HepG2 (cell line): ENCODE results near the gene LSM11. TPM values are rescaled to one million over a fixed set of nuclear protein-coding genes. Genes with fewer than 3 reads are reported as not detected.

Experiments used
- ATAC-seq: fragments of 200-7000 bp; cut with Tn5 transposase; 3 replicates; pipeline ENCODE4 v1.9.1; 2020; ENCODE audit warnings: mild to moderate bottlenecking, moderate library complexity
- BruUV-seq: library from RNA; stranded (reverse); fragments of 400-500 nt; replicated peaks from 2 replicates; lab custom pipeline; 2021; lab: Mats Ljungman, UMichigan
- CTCF ChIA-PET: fragments of 300-600 bp; formaldehyde crosslinking; extraction: SDS; loops from one replicate; lab custom pipeline; 2021; ENCODE audit warnings: low total read pairs, inconsistent platforms, low intra/inter-chr PET ratio; lab: Yijun Ruan, JAX
- POLR2A ChIA-PET: fragments of 350-600 bp; sonication (Branson Sonifier 250); formaldehyde crosslinking; loops from one replicate; lab custom pipeline; 2020; ENCODE audit warnings: antibody characterized with exemption, inconsistent platforms; lab: Yijun Ruan, JAX
- DNase-seq: peaks from one replicate; pipeline ENCODE4 v3.0.0-alpha.2; 2015; ENCODE audit warnings: low spot score
- FAIRE-seq: peaks from 3 replicates; lab custom pipeline; 2011; peaks lifted over from hg19 to GRCh38; lab: Jason Lieb, UNC
- H2AFZ ChIP-seq: one replicate; pipeline ENCODE4 v1.6.1; 2011; ENCODE audit warnings: low read length, inconsistent platforms
- H3K27ac ChIP-seq: fragments of 300-600 bp; 3 replicates; pipeline ENCODE4 v1.8.0; 2011; ENCODE audit warnings: mixed run types, mild to moderate bottlenecking, mixed read lengths, low read length, inconsistent platforms; ENCODE audit not compliant: insufficient read depth; ENCODE audit errors: extremely low read length
- H3K27me3 ChIP-seq, 2 experiments: fragments of 200-600 bp in 1 of 2; 2 replicates in 1 of 2; 3 replicates in 1 of 2; pipeline versions ENCODE4 v1.6.0 to v1.8.0; 2011; ENCODE audit warnings: low read length in 2 of 2, mild to moderate bottlenecking in 2 of 2, moderate library complexity in 2 of 2, inconsistent platforms in 1 of 2; ENCODE audit not compliant: insufficient read depth in 2 of 2, control insufficient read depth in 1 of 2
- H3K36me3 ChIP-seq, 2 experiments: fragments of 200-600 bp in 1 of 2; replicated peaks in 1 of 2; 2 replicates in 1 of 2; 3 replicates in 1 of 2; pipeline versions ENCODE4 v1.5.1 to v1.8.0; 2011; ENCODE audit warnings: low read length in 2 of 2, inconsistent platforms in 1 of 2; ENCODE audit not compliant: insufficient read depth in 2 of 2, control insufficient read depth in 1 of 2
- H3K4me1 ChIP-seq: 2 replicates; pipeline ENCODE4 v1.5.1; 2012; ENCODE audit warnings: low read length, inconsistent platforms; ENCODE audit not compliant: insufficient read depth
- H3K4me2 ChIP-seq: 2 replicates; pipeline ENCODE4 v1.6.0; 2011; ENCODE audit warnings: low read depth, low read length, inconsistent platforms
- H3K4me3 ChIP-seq, 3 experiments: fragments of 200-600 bp in 1 of 3; sonication (generic), shearing (Covaris generic) in 1 of 3; replicated peaks in 1 of 3; 2 replicates each; pipeline ENCODE4 v1.5.1; 2011 to 2016; ENCODE audit warnings: low read length in 3 of 3, inconsistent platforms in 2 of 3, low read depth in 2 of 3, mild to moderate bottlenecking in 2 of 3, control low read depth in 1 of 3, mixed read lengths in 1 of 3; ENCODE audit not compliant: insufficient read depth in 1 of 3
- H3K79me2 ChIP-seq: one replicate; pipeline ENCODE4 v1.6.1; 2011; ENCODE audit warnings: low read length, inconsistent platforms; ENCODE audit not compliant: insufficient read depth
- H3K9ac ChIP-seq: 2 replicates; pipeline ENCODE4 v1.6.0; 2011; ENCODE audit warnings: mild to moderate bottlenecking, low read depth, low read length, inconsistent platforms; ENCODE audit not compliant: insufficient read depth
- H3K9me3 ChIP-seq: 2 replicates; pipeline ENCODE4 v1.5.1; 2012; ENCODE audit warnings: mild to moderate bottlenecking, low read length
- H4K20me1 ChIP-seq: 2 replicates; pipeline ENCODE4 v1.6.0; 2011; ENCODE audit warnings: inconsistent platforms, mild to moderate bottlenecking, low read length, moderate library complexity; ENCODE audit not compliant: insufficient read depth
- ATF1 ChIP-seq: IDR thresholded peaks from 2 replicates; pipeline ENCODE4 v1.6.1; 2016; ENCODE audit warnings: mild to moderate bottlenecking, control low read depth
- NFE2 ChIP-seq: sonication (generic); formaldehyde crosslinking; IDR thresholded peaks from 2 replicates; pipeline ENCODE4 v1.4.0; 2020; ENCODE audit warnings: missing genetic modification reagents
- NR0B2 ChIP-seq: sonication (generic); formaldehyde crosslinking; IDR thresholded peaks from 2 replicates; pipeline ENCODE4 v1.4.0; 2020; ENCODE audit warnings: mild to moderate bottlenecking, missing genetic modification reagents
- PRDM4 ChIP-seq: sonication (generic); formaldehyde crosslinking; IDR thresholded peaks from 2 replicates; pipeline ENCODE4 v1.9.0; 2021; ENCODE audit warnings: missing genetic modification reagents, borderline replicate concordance
- SNAPC4 ChIP-seq: sonication (generic); formaldehyde crosslinking; IDR thresholded peaks from 2 replicates; pipeline ENCODE4 v1.4.0; 2020; ENCODE audit warnings: mild to moderate bottlenecking, missing genetic modification reagents
- SNRNP70 ChIP-seq: fragments of 200-400 bp; formaldehyde crosslinking; IDR thresholded peaks from 2 replicates; pipeline ENCODE4 v1.6.1; 2017; ENCODE audit warnings: mild to moderate bottlenecking, low read depth, low read length, moderate library complexity
- TBX3 ChIP-seq: fragments of 450-650 bp; IDR thresholded peaks from 2 replicates; pipeline ENCODE4 v1.6.1; 2017; ENCODE audit warnings: antibody characterized with exemption, mild to moderate bottlenecking, inconsistent platforms, borderline replicate concordance
- ZBTB44 ChIP-seq: sonication (generic); formaldehyde crosslinking; IDR thresholded peaks from 2 replicates; pipeline ENCODE4 v1.4.0; 2020; ENCODE audit warnings: missing genetic modification reagents
- ZNF775 ChIP-seq: sonication (generic); formaldehyde crosslinking; IDR thresholded peaks from 2 replicates; pipeline ENCODE4 v1.4.0; 2020; ENCODE audit warnings: missing genetic modification reagents, mild to moderate bottlenecking, moderate library complexity, borderline replicate concordance
- WGBS: methylation state at CpG from one replicate; pipeline ENCODE4 v1.1.6; 2017; ENCODE audit warnings: low lambda C conversion rate; 5-methylcytosine and 5-hydroxymethylcytosine counted together
- in situ Hi-C: cut with HindIII; loops from 2 replicates; pipeline ENCODE4 v1.10.0; 2017; ENCODE audit warnings: low pct_unique_long_range_greater_than_20kb; ENCODE audit not compliant: extremely low pct_ligation_motif_present
- intact Hi-C: fragments of 100-400 bp; cut with micrococcal nuclease; formaldehyde crosslinking; loops from one replicate; pipeline ENCODE4 v1.10.0; 2022; ENCODE audit not compliant: unreplicated experiment
- polyA plus RNA-seq, 8 experiments: library from polyadenylated mRNA; depleted of rRNA in 3 of 8; stranded (reverse) in 7 of 8; unstranded in 1 of 8; fragments of >200 nt; fragmentation: Illumina TruSeq in 4 of 8; extraction: Trizol in 4 of 8; gene quantifications; 2 replicates each; pipeline versions ENCODE4 v1.2.1 to v1.2.3, GENCODE V29; 2011 to 2016; ENCODE audit warnings: low read depth in 4 of 8, missing spikeins in 1 of 8, mixed read lengths in 1 of 8; ENCODE audit not compliant: insufficient read depth in 1 of 8
- total RNA-seq, 5 experiments: library from RNA; depleted of rRNA; stranded (reverse); fragments of >200 nt; fragmentation: Illumina TruSeq; extraction: Trizol; gene quantifications; 2 replicates each; pipeline ENCODE4 v1.2.3, GENCODE V29; 2016; ENCODE audit warnings: low read depth in 1 of 5

LSM11 gene
- total and polyA plus RNA-seq, 2 of the 13 experiments (the other 11 are each of a cell fraction or from before 2014, with no cell fraction given), result 4.5 to 7.2 TPM

- ChIA-PET CTCF (no interaction called here), POLR2A (no interaction called here)
- 93% methylated on average over 1 of the region's 1 CpG for WGBS
- H4K20me1 ChIP-seq, result no peaks in the 10 kb centered on the region
- no peak for DNase-seq
- FAIRE-seq, result no peak
- no peak overlapping the region for H3K4me2 ChIP-seq
- no peak overlapping the region for H2AFZ ChIP-seq
- ATAC-seq, result no peak
- H3K4me3 ChIP-seq, result no peak overlapping the region
- BruUV-seq, result no TSS peak
- in situ Hi-C loops (no loop called here), intact Hi-C loops (no loop called here)
- TF ChIP-seq NR0B2 (CRISPR knock-in tag) (no peak), PRDM4 (CRISPR knock-in tag) (no peak), ZNF775 (no peak)
- H3K36me3 ChIP-seq, result peaks cover 4 to 35% of the 10 kb centered on the region in 2 experiments
- no peak overlapping the region for H3K9ac ChIP-seq
- no peak overlapping the region for H3K27ac ChIP-seq
- no peaks in the 10 kb centered on the region for H3K9me3 ChIP-seq
- H3K4me1 ChIP-seq, result no peaks in the 10 kb centered on the region
- H3K79me2 ChIP-seq, result no peaks in the 10 kb centered on the region
- H3K27me3 ChIP-seq, result no peaks in the 10 kb centered on the region
Observed at GRCh38 chr5:157800137-157800536, 56.6 kb downstream of the LSM11 start.

- Histone ChIP-seq H3K4me3 (no peak overlapping the region), H4K20me1 (no peaks in the 10 kb centered on the region), H3K27ac (no peak overlapping the region), H3K4me1 (no peaks in the 10 kb centered on the region), H3K9me3 (no peaks in the 10 kb centered on the region), H3K36me3 (peaks cover 8 to 38% of the 10 kb centered on the region in 2 experiments), H3K79me2 (no peaks in the 10 kb centered on the region), H3K4me2 (no peak overlapping the region), H3K9ac (no peak overlapping the region), H2AFZ (no peak overlapping the region), H3K27me3 (no peaks in the 10 kb centered on the region)
- TSS peak; percentile 9 for BruUV-seq
- DNase-seq, result no peak
- ATAC-seq, result no peak
- ChIA-PET POLR2A (no interaction called here), CTCF (no interaction called here)
- in situ Hi-C loops, result no loop called here
- intact Hi-C loops, result no loop called here
- 99% methylated on average over 6 of the region's 6 CpGs for WGBS
- FAIRE-seq, result no peak
- TF ChIP-seq SNAPC4 (CRISPR knock-in tag) (no peak), NFE2 (CRISPR knock-in tag) (no peak), SNRNP70 (no peak), ATF1 (CRISPR knock-in tag) (no peak), ZBTB44 (no peak), TBX3 (no peak)
Observed at GRCh38 chr5:157802736-157803135, 59.2 kb downstream of the LSM11 start.
